ENCODE results near the gene CAMK2D.
"Not testable (repeated sequence)": the region's sequence is repeated elsewhere in the genome, so short reads cannot be mapped to it uniquely, and the experiment has no call there.

The CAMK2D gene

DNA sequence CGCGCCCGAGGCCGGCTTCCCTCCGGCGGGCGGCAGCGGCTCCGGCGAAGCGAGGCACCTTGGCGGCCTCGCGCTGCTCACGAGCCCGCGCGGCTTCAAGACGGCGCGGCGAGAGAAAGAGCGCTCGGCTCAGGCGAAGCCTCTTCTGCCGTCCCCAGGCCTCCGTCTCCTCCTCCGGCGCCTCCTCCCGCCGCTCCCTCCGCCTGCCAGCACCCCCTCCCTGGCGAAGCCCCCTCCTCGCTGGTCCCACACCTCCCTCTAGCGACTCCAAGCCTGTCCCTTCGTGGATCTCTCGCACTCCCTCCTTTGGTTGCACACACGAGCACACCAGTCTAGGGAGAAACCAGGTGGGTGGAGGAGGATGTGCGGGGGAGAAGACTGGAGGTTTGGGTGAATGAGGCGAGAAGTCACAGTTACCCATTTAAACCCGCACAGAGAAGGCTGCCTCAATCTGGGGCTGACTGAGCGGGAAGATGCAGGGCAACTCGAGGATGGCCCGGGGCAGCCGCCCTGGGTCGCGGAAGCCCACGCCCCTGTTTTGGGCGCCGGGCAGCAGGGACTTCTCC, at the start of gene CAMK2D:
TSS of gene CAMK2D (minus strand) at position 119 of the 566 bp plus-strand sequence. CDS start 670 bp downstream, outside the sequence.
- TF ChIP-seq, protein P1, sequence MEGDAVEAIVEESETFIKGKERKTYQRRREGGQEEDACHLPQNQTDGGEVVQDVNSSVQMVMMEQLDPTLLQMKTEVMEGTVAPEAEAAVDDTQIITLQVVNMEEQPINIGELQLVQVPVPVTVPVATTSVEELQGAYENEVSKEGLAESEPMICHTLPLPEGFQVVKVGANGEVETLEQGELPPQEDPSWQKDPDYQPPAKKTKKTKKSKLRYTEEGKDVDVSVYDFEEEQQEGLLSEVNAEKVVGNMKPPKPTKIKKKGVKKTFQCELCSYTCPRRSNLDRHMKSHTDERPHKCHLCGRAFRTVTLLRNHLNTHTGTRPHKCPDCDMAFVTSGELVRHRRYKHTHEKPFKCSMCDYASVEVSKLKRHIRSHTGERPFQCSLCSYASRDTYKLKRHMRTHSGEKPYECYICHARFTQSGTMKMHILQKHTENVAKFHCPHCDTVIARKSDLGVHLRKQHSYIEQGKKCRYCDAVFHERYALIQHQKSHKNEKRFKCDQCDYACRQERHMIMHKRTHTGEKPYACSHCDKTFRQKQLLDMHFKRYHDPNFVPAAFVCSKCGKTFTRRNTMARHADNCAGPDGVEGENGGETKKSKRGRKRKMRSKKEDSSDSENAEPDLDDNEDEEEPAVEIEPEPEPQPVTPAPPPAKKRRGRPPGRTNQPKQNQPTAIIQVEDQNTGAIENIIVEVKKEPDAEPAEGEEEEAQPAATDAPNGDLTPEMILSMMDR (IDR thresholded peaks at IDR 0.05; ENCODE audit: insufficient read depth, low read depth, low read length, missing control alignments): peak; percentile 70
- peak; percentile 88 for DNase-seq (ENCODE audit: low read depth)
- H3K4me3 ChIP-seq (ENCODE audit: low read length): peak within 1 kb of the TSS; percentile 89

DNA sequence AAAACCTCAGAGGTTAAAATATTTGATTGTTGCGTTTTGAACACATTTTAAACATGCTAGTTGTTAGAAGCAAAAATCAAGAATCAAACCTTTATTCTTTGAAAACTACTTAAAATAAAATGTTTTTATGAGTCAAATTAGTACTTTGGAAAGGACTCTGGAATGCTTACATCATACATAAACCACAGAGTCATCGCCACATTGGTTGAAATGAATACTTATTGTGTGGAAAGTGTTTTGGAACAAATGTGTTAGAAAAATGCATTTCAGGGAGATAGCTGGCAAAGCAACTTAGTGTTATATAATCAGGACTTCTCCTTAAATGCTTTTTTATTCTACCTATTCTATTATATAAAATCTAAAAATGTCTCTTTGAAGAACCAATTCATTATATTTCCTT, 49.4 kb upstream of the CAMK2D start:
- peak; percentile 16 for DNase-seq (ENCODE audit: low read depth)
- H3K4me3 ChIP-seq (ENCODE audit: low read length): no peak overlapping the region
- TF ChIP-seq, protein P1 (IDR thresholded peaks at IDR 0.05; ENCODE audit: insufficient read depth, low read depth, low read length, missing control alignments): no peak

DNA sequence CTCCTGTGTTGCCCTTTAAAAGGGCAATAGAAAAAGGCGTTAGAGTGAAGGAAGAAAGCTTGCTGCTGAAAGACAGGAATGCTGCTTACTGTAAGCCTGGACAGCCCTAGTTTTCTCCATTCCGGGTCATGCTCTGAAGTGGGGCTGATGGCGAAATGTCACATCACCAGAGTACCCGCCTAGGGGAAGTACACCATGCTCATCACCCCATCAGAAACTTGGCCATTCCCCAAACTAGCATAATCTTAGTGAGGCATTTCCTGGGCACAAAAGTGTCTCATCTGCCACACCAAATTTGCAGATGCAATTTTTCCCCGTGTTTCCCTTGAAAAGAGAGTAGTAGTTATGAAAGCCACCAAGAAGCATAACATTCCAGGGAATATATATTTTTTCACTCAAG, 47.8 kb upstream of the CAMK2D start:
- no peak overlapping the region for H3K4me3 ChIP-seq (ENCODE audit: low read length)
- DNase-seq (ENCODE audit: low read depth): peak; percentile 25
- TF ChIP-seq, protein P1 (IDR thresholded peaks at IDR 0.05; ENCODE audit: insufficient read depth, low read depth, low read length, missing control alignments): no peak

DNA sequence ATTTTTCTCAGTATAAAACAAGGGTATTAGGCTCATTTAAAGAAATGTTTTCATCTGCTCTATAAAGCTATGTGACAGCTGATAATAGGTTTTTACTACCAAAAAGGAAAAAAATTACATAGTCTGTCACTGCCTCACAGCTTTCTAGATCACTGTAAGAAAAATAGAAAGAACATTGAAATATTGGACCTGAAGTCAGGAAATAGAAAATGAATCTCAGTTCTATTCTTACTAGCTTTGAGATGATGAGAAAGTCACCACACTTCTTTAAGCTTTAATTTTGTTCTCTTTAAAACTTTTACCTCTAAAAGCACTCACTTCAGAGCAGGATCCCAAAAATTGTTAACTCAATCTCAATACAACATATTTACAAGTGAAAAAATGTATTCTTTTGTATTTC, 45.3 kb upstream of the CAMK2D start:
- H3K4me3 ChIP-seq (ENCODE audit: low read length): no peak overlapping the region
- no peak for DNase-seq (ENCODE audit: low read depth)

DNA sequence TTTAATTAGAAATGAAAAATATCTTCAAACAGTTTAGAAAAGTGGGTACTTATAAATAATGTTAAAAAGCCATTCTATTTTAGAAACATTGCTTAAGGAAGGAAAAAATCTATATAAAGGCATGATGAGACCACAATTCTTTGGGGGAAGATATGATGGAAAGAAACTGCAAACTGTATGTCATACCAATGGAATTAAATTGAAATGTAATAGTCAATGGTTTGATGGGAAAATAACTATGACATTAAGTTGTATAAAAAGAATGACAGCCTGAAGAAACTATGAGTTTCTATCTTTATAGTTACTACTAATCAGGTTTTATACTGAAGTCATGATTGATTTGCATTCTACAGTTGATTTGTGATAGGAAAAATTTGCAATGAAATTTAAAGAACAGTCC, 40.3 kb upstream of the CAMK2D start:
- TF ChIP-seq, protein P1 (IDR thresholded peaks at IDR 0.05; ENCODE audit: insufficient read depth, low read depth, low read length, missing control alignments): no peak
- H3K4me3 ChIP-seq (ENCODE audit: low read length): no peak overlapping the region
- DNase-seq (ENCODE audit: low read depth): no peak

More for the DNA sequence above, 45.3 kb upstream of the CAMK2D start:
- TF ChIP-seq, protein P1 (IDR thresholded peaks at IDR 0.05; ENCODE audit: insufficient read depth, low read depth, low read length, missing control alignments): no peak

DNA sequence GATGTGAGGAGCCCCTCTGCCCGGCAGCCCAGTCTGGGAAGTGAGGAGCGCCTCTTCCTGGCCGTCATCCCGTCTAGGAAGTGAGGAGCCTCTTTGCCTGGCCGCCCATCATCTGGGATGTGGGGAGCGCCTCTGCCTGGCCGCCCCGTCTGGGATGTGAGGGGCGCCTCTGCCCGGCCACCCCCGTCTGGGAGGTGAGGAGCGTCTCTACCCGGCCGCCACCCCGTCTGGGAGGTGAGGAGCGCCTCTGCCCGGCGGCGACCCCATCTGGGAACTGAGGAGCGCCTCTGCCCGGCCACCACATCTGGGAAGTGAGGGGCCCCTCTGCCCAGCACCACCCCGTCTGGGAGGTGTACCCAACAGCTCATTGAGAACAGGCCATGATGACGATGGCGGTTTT, 34.8 kb upstream of the CAMK2D start:
- DNase-seq (ENCODE audit: low read depth); H3K4me3 ChIP-seq (ENCODE audit: low read length): not testable (repeated sequence)

- no peak overlapping the region for H3K4me3 ChIP-seq (ENCODE audit: low read length)
- DNase-seq (ENCODE audit: low read depth): no peak
- TF ChIP-seq, protein P1 (IDR thresholded peaks at IDR 0.05; ENCODE audit: insufficient read depth, low read depth, low read length, missing control alignments): no peak
Observed at GRCh38 chr4:113790478-113790877, 28.9 kb upstream of the CAMK2D start.

Measured in epithelial cell of esophagus (primary cell).